Posterior cingulate gyrus (tissue), 11 donors: ENCODE results near the gene NPIPB6.
A peak's percentile ranks its signal among the peaks of the same experiment; 100 is the strongest.

Experiments used
- DNase-seq, 10 donors: peaks; one replicate each; pipeline versions ENCODE4 v3.0.0 to v3.0.0-alpha.2; 2020 to 2021; ENCODE audit warnings: mixed read lengths in 3 of 10
- intact Hi-C: fragments of 100-400 bp; cut with DNase I; formaldehyde crosslinking; loops from one replicate; pipeline ENCODE4 v1.15.1; 2023

NPIPB6 gene

GRCh38 chr16:28301620-28302019 is 61.7 kb downstream of the NPIPB6 start:
- intact Hi-C loops, result no loop called here
- DNase-seq, result no peak

- intact Hi-C loops, result no loop called here
- DNase-seq, result no peak
Observed at GRCh38 chr16:28301154-28301553, 62.2 kb downstream of the NPIPB6 start.

- no peak for DNase-seq
- intact Hi-C loops, result no loop called here
Observed at GRCh38 chr16:28300327-28300726, 63.0 kb downstream of the NPIPB6 start.

- intact Hi-C loops, result loop anchor here (10.0 kb wide), 1 partner anchor 84 kb away; the partner anchor contains the start of gene XPO6
- DNase-seq, result peak in 1 of 10 donors; percentile 70
Observed at GRCh38 chr16:28298511-28298878, 64.8 kb downstream of the NPIPB6 start.

- intact Hi-C loops, result loop anchor here (10.0 kb wide), 1 partner anchor 83 kb away; the partner anchor contains the start of gene XPO6
- DNase-seq, result peak in 1 of 10 donors; percentile 41
Observed at GRCh38 chr16:28297784-28298510, 65.4 kb downstream of the NPIPB6 start.

GRCh38 chr16:28297308-28297707 is 66.0 kb downstream of the NPIPB6 start:
- intact Hi-C loops, result loop anchor here (10.0 kb wide), 1 partner anchor 83 kb away; the partner anchor contains the start of gene XPO6
- DNase-seq, result no peak

GRCh38 chr16:28295276-28295675 is 68.0 kb downstream of the NPIPB6 start:
- intact Hi-C loops, result loop anchor here (10.0 kb wide), 1 partner anchor 80 kb away; the partner anchor contains the start of gene XPO6

GRCh38 chr16:28294201-28294600 is 69.1 kb downstream of the NPIPB6 start:
- intact Hi-C loops, result loop anchor here (10.0 kb wide), 1 partner anchor 79 kb away; the partner anchor contains the start of gene XPO6
- no peak for DNase-seq

More at GRCh38 chr16:28295276-28295675, 68.0 kb downstream of the NPIPB6 start:
- DNase-seq, result peak in 1 of 10 donors; percentile 63

GRCh38 chr16:28293601-28293960 is 69.7 kb downstream of the NPIPB6 start:
- peak in 1 of 10 donors; percentile 68 for DNase-seq
- intact Hi-C loops, result loop anchor here (10.0 kb wide), 1 partner anchor 79 kb away; the partner anchor contains the start of gene XPO6

GRCh38 chr16:28292731-28293600 is 70.3 kb downstream of the NPIPB6 start:
- DNase-seq, result no peak
- intact Hi-C loops, result loop anchor here (10.0 kb wide), 1 partner anchor 78 kb away; the partner anchor contains the start of gene XPO6
